Measurements from ENCODE around the gene SND1. TPM values are rescaled to one million over a fixed set of nuclear protein-coding genes. Genes with fewer than 3 reads are reported as not detected.

Gene SND1
- total RNA-seq, 4 donors from 2014 or later: 70.8 to 141 (median 85.7) TPM

DNA sequence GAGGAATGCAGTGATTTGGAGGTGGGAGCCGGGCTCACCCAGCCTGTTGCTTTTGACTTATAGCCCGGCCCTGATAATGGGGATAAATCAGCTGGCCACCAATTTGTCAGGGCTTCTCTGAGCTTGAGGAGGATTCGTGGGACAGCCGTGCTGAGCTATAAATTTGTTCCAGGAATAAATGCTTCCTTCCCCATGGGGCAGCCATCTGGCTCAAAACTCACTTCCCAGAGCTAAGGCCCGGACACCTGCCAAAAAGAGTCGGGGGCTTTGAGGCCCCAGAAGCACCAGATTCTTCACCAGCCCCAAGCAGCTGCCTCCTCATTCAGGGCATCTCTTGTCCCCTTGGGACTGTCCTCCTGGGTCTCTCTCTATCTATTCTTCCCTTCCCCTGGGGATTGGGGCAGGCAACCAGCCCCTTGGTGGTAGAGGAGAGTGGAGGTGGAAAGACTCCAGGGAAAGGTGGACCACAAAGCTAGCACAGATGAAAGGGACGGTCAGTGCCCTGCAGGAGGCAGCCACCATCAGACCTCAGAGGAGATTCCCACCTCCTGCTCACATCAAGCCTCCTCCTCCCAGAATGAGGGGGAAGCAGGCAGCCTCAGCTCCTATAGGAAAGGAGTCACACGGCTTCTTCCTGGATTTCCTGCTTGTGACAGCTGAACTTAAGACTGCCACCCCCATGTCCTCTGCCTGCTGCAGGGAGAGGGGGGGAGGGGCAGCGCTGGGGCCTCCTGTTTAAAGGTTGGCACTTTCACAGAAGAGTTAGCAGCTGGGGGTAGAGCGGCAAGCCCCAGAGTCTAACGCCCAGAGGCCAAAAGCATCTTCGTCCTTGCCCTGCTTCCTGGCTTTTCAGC, 423.5 kb downstream of the SND1 start:
- Histone ChIP-seq H3K27ac (no peak overlapping the region), H3K4me3 (no peak overlapping the region), H3K4me1 (peaks cover 0 to 15% (median 3%) of the 10 kb centered on the region in 4 donors), H3K36me3 (peaks cover 0 to 57% (median 0%) of the 10 kb centered on the region in 3 donors), H3K9me3 (no peaks in the 10 kb centered on the region), H3K27me3 (no peaks in the 10 kb centered on the region)
- WGBS, 2 donors: 70 to 72% methylated on average over 11 to 12 of the region's 12 CpGs
- TF ChIP-seq POLR2A (IDR thresholded peaks at IDR 0.05): no peak
- TF ChIP-seq EP300 (IDR thresholded peaks at IDR 0.05): no peak
- TF ChIP-seq CTCF (IDR thresholded peaks at IDR 0.05): no peak
- DNase-seq (ENCODE audit: low spot score in 2 of 2): no peak

- Histone ChIP-seq H3K4me3 (no peak overlapping the region), H3K27ac (no peak overlapping the region), H3K27me3 (no peaks in the 10 kb centered on the region), H3K9me3 (no peaks in the 10 kb centered on the region), H3K36me3 (peaks cover 0 to 64% (median 6%) of the 10 kb centered on the region in 3 donors), H3K4me1 (peaks cover 0 to 15% (median 3%) of the 10 kb centered on the region in 4 donors)
- TF ChIP-seq CTCF (IDR thresholded peaks at IDR 0.05): no peak
- no peak for TF ChIP-seq POLR2A (IDR thresholded peaks at IDR 0.05)
- no peak for TF ChIP-seq EP300 (IDR thresholded peaks at IDR 0.05)
- 77 to 85% methylated on average over 8 of the region's 8 CpGs for WGBS, 2 donors
- no peak for DNase-seq (ENCODE audit: low spot score in 2 of 2)
Observed at GRCh38 chr7:128076196-128076795, 424.3 kb downstream of the SND1 start.

GRCh38 chr7:128076796-128077271, 424.8 kb downstream of the SND1 start:
- WGBS, 2 donors: 42 to 47% methylated on average over 7 of the region's 7 CpGs
- H3K36me3 ChIP-seq: peaks cover 0 to 69% (median 10%) of the 10 kb centered on the region in 3 donors
- no peak overlapping the region for H3K27ac ChIP-seq
- H3K4me1 ChIP-seq: peaks cover 0 to 15% (median 3%) of the 10 kb centered on the region in 4 donors
- TF ChIP-seq CTCF (IDR thresholded peaks at IDR 0.05) (no peak), EP300 (IDR thresholded peaks at IDR 0.05) (no peak), POLR2A (IDR thresholded peaks at IDR 0.05) (no peak)
- H3K27me3 ChIP-seq: no peaks in the 10 kb centered on the region
- H3K9me3 ChIP-seq: no peaks in the 10 kb centered on the region
- peak; percentile 29 to 53 for DNase-seq (ENCODE audit: low spot score in 2 of 2)
- H3K4me3 ChIP-seq: no peak overlapping the region

DNA sequence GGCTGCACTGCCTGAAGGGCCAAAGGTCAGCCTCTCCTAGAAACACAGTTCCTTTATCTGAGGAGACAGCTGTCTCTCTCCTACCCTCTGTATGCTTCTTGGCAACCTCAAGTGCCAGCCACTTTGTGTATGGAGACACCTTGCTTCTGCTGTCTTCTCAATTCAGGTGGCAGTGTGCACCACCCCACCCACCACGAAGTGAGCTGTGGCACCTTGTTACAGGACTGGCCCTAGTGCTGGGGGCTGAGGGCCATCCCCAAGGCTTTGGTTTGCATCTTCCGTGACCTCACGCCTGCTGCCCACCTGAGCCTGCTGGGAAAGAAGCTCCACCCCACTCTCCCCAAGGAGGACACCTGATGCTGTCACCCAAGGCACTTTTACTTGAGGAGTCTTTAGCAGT, 426.3 kb downstream of the SND1 start:
- H3K4me1 ChIP-seq: peaks cover 0 to 15% (median 3%) of the 10 kb centered on the region in 4 donors
- no peak for TF ChIP-seq POLR2A (IDR thresholded peaks at IDR 0.05)
- TF ChIP-seq CTCF (IDR thresholded peaks at IDR 0.05): no peak
- TF ChIP-seq EP300 (IDR thresholded peaks at IDR 0.05): no peak
- WGBS, 2 donors: 90 to 92% methylated on average over 3 of the region's 3 CpGs
- no peak overlapping the region for H3K4me3 ChIP-seq
- no peak overlapping the region for H3K27ac ChIP-seq
- H3K27me3 ChIP-seq: no peaks in the 10 kb centered on the region
- no peak for DNase-seq (ENCODE audit: low spot score in 2 of 2)
- H3K36me3 ChIP-seq: peaks cover 0 to 84% (median 10%) of the 10 kb centered on the region in 3 donors
- no peaks in the 10 kb centered on the region for H3K9me3 ChIP-seq

DNA sequence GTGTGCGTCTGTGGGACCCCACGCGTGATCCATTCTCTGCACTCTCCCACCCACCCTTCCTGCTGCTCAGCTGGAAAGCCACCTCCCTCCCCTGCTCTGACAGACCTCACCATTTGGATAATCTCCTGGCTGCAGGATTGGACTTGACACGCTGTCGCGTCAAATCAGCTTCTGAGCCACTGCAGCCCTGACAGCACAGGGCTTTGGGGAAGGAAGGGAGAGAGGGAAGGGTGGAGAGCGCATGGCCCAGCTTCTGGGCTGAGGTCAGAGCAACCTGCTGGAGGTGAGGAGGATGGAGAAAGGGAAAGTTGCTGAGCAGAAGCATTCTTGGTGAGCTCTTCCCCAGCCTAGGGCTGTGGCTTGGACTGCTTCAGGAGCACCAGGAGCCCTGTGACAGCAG, 428.2 kb downstream of the SND1 start:
- no peak for TF ChIP-seq POLR2A (IDR thresholded peaks at IDR 0.05)
- TF ChIP-seq CTCF (IDR thresholded peaks at IDR 0.05): no peak
- TF ChIP-seq EP300 (IDR thresholded peaks at IDR 0.05): no peak
- DNase-seq (ENCODE audit: low spot score in 2 of 2): no peak
- WGBS, 2 donors: 96 to 98% methylated on average over 7 of the region's 7 CpGs

More for the DNA sequence above, 428.2 kb downstream of the SND1 start:
- no peaks in the 10 kb centered on the region for H3K9me3 ChIP-seq
- no peak overlapping the region for H3K4me3 ChIP-seq
- no peaks in the 10 kb centered on the region for H3K27me3 ChIP-seq
- peaks cover 0 to 86% (median 10%) of the 10 kb centered on the region in 3 donors for H3K36me3 ChIP-seq
- no peak overlapping the region for H3K27ac ChIP-seq
- H3K4me1 ChIP-seq: peaks cover 0 to 15% (median 3%) of the 10 kb centered on the region in 4 donors
